ELR (cell line): ENCODE results near the gene MICA.
"Not testable (repeated sequence)": the region's sequence is repeated elsewhere in the genome, so short reads cannot be mapped to it uniquely, and the experiment has no call there.

Experiments used
- DNase-seq: peaks from one replicate; pipeline ENCODE4 v3.0.0-alpha.2; 2015; ENCODE audit warnings: low read depth

MICA gene

GRCh38 chr6:31403283-31404060 is at the start of gene MICA:
MICA (plus strand) TSS chr6:31403595; CDS start chr6:31403633, 38 bp downstream.
- peak; percentile 97 for DNase-seq

GRCh38 chr6:31354158-31354863 is 49.1 kb upstream of the MICA start:
- DNase-seq: no peak

- no peak for DNase-seq
These were observed 48.4 kb upstream of the MICA start for GRCh38 chr6:31354864-31355582.

GRCh38 chr6:31355583-31355948 is 47.8 kb upstream of the MICA start:
- no peak for DNase-seq

- peak; percentile 38 for DNase-seq
These were observed 47.0 kb upstream of the MICA start for GRCh38 chr6:31356216-31356945.

- peak; percentile 92 for DNase-seq
These were observed 46.4 kb upstream of the MICA start, which contains the start of gene HLA-B for GRCh38 chr6:31356946-31357466. HLA-B (minus strand) TSS chr6:31357179; CDS start chr6:31357158, 21 bp downstream.

GRCh38 chr6:31357886-31358285 is 45.5 kb upstream of the MICA start:
- no peak for DNase-seq

- no peak for DNase-seq
These were observed 45.1 kb upstream of the MICA start for GRCh38 chr6:31358302-31358701.

- no peak for DNase-seq
These were observed 43.8 kb upstream of the MICA start for GRCh38 chr6:31359581-31359980.

- DNase-seq: no peak
These were observed 40.6 kb upstream of the MICA start for GRCh38 chr6:31362751-31363150.

GRCh38 chr6:31363811-31364210 is 39.6 kb upstream of the MICA start:
- DNase-seq: no peak

- DNase-seq: no peak
These were observed 37.5 kb upstream of the MICA start for GRCh38 chr6:31365864-31366263.

GRCh38 chr6:31366693-31367470 is 36.5 kb upstream of the MICA start:
- peak; percentile 91 for DNase-seq

- no peak for DNase-seq
These were observed 34.9 kb upstream of the MICA start for GRCh38 chr6:31368461-31368860.

- not testable (repeated sequence) for DNase-seq
These were observed 29.3 kb upstream of the MICA start for GRCh38 chr6:31374118-31374517.

- DNase-seq: no peak
These were observed 27.7 kb upstream of the MICA start for GRCh38 chr6:31375699-31376098.

GRCh38 chr6:31377029-31377428 is 26.4 kb upstream of the MICA start:
- no peak for DNase-seq

- no peak for DNase-seq
These were observed 25.2 kb upstream of the MICA start for GRCh38 chr6:31378062-31378720.

GRCh38 chr6:31378721-31379103 is 24.7 kb upstream of the MICA start:
- DNase-seq: no peak

GRCh38 chr6:31379850-31380249 is 23.5 kb upstream of the MICA start:
- DNase-seq: no peak

- no peak for DNase-seq
These were observed 21.7 kb upstream of the MICA start for GRCh38 chr6:31381666-31382065.
